IPS-15b (cell line): ENCODE data around the gene PTPRN2.

ENCODE experiments used
- H3K27me3 ChIP-seq: one replicate; pipeline ENCODE4 v1.6.1; 2013; ENCODE audit warnings: low read length; ENCODE audit not compliant: control insufficient read depth, insufficient read depth
- H3K36me3 ChIP-seq: one replicate; pipeline ENCODE4 v1.6.1; 2013; ENCODE audit warnings: low read length; ENCODE audit not compliant: control insufficient read depth, insufficient read depth
- H3K4me1 ChIP-seq: one replicate; pipeline ENCODE4 v1.6.1; 2013; ENCODE audit warnings: mild to moderate bottlenecking, low read length; ENCODE audit not compliant: control insufficient read depth, insufficient read depth
- H3K4me3 ChIP-seq: one replicate; pipeline ENCODE4 v1.5.1; 2013; ENCODE audit warnings: low read depth, low read length
- H3K9ac ChIP-seq: one replicate; pipeline ENCODE4 v1.6.1; 2013; ENCODE audit warnings: low read depth, mild to moderate bottlenecking, low read length
- H3K9me3 ChIP-seq: one replicate; pipeline ENCODE4 v1.6.1; 2013; ENCODE audit warnings: mild to moderate bottlenecking, low read length; ENCODE audit not compliant: control insufficient read depth, insufficient read depth

The PTPRN2 gene

GRCh38 chr7:157516911-157517781 is 1070.5 kb downstream of the PTPRN2 start:
- no peak overlapping the region for H3K4me3 ChIP-seq
- H3K36me3 ChIP-seq: no peaks in the 10 kb centered on the region
- H3K9ac ChIP-seq: no peak overlapping the region
- H3K27me3 ChIP-seq: no peaks in the 10 kb centered on the region
- no peaks in the 10 kb centered on the region for H3K4me1 ChIP-seq
- H3K9me3 ChIP-seq: no peaks in the 10 kb centered on the region

GRCh38 chr7:157516311-157516710 is 1071.3 kb downstream of the PTPRN2 start:
- Histone ChIP-seq H3K9me3 (no peaks in the 10 kb centered on the region), H3K4me1 (no peaks in the 10 kb centered on the region), H3K4me3 (no peak overlapping the region), H3K27me3 (no peaks in the 10 kb centered on the region), H3K9ac (no peak overlapping the region), H3K36me3 (no peaks in the 10 kb centered on the region)

GRCh38 chr7:157515342-157516041 is 1072.1 kb downstream of the PTPRN2 start:
- H3K9me3 ChIP-seq: no peaks in the 10 kb centered on the region
- H3K27me3 ChIP-seq: no peaks in the 10 kb centered on the region

GRCh38 chr7:157514746-157515145 is 1072.9 kb downstream of the PTPRN2 start:
- Histone ChIP-seq H3K4me3 (no peak overlapping the region), H3K27me3 (no peaks in the 10 kb centered on the region), H3K9ac (no peak overlapping the region), H3K9me3 (no peaks in the 10 kb centered on the region), H3K36me3 (no peaks in the 10 kb centered on the region), H3K4me1 (no peaks in the 10 kb centered on the region)

More at GRCh38 chr7:157515342-157516041, 1072.1 kb downstream of the PTPRN2 start:
- no peak overlapping the region for H3K4me3 ChIP-seq
- H3K4me1 ChIP-seq: no peaks in the 10 kb centered on the region
- no peaks in the 10 kb centered on the region for H3K36me3 ChIP-seq
- no peak overlapping the region for H3K9ac ChIP-seq

- Histone ChIP-seq H3K9me3 (no peaks in the 10 kb centered on the region), H3K27me3 (no peaks in the 10 kb centered on the region), H3K36me3 (no peaks in the 10 kb centered on the region), H3K4me1 (no peaks in the 10 kb centered on the region), H3K9ac (no peak overlapping the region), H3K4me3 (no peak overlapping the region)
These were observed 1073.3 kb downstream of the PTPRN2 start for GRCh38 chr7:157514306-157514705.

GRCh38 chr7:157513682-157514081 is 1073.9 kb downstream of the PTPRN2 start:
- H3K4me3 ChIP-seq: no peak overlapping the region
- H3K9me3 ChIP-seq: no peaks in the 10 kb centered on the region
- no peaks in the 10 kb centered on the region for H3K36me3 ChIP-seq
- H3K4me1 ChIP-seq: no peaks in the 10 kb centered on the region
- H3K27me3 ChIP-seq: peaks cover 1% of the 10 kb centered on the region
- H3K9ac ChIP-seq: no peak overlapping the region

GRCh38 chr7:157513162-157513621 is 1074.4 kb downstream of the PTPRN2 start:
- Histone ChIP-seq H3K4me1 (no peaks in the 10 kb centered on the region), H3K36me3 (no peaks in the 10 kb centered on the region), H3K4me3 (no peak overlapping the region), H3K9me3 (no peaks in the 10 kb centered on the region), H3K27me3 (peaks cover 2% of the 10 kb centered on the region), H3K9ac (no peak overlapping the region)

- H3K9ac ChIP-seq: no peak overlapping the region
- no peaks in the 10 kb centered on the region for H3K9me3 ChIP-seq
- no peaks in the 10 kb centered on the region for H3K4me1 ChIP-seq
- H3K4me3 ChIP-seq: no peak overlapping the region
- no peaks in the 10 kb centered on the region for H3K36me3 ChIP-seq
- peaks cover 2% of the 10 kb centered on the region for H3K27me3 ChIP-seq
These were observed 1078.4 kb downstream of the PTPRN2 start for GRCh38 chr7:157509226-157509625.

- no peaks in the 10 kb centered on the region for H3K36me3 ChIP-seq
- H3K9me3 ChIP-seq: no peaks in the 10 kb centered on the region
- H3K27me3 ChIP-seq: peaks cover 2% of the 10 kb centered on the region
- H3K4me3 ChIP-seq: no peak overlapping the region
- no peak overlapping the region for H3K9ac ChIP-seq
- H3K4me1 ChIP-seq: no peaks in the 10 kb centered on the region
These were observed 1079.1 kb downstream of the PTPRN2 start for GRCh38 chr7:157508477-157508881.

GRCh38 chr7:157507987-157508386 is 1079.6 kb downstream of the PTPRN2 start:
- H3K27me3 ChIP-seq: peaks cover 2% of the 10 kb centered on the region
- H3K4me3 ChIP-seq: no peak overlapping the region
- no peak overlapping the region for H3K9ac ChIP-seq
- H3K9me3 ChIP-seq: no peaks in the 10 kb centered on the region
- no peaks in the 10 kb centered on the region for H3K4me1 ChIP-seq
- no peaks in the 10 kb centered on the region for H3K36me3 ChIP-seq

- H3K4me1 ChIP-seq: no peaks in the 10 kb centered on the region
- no peaks in the 10 kb centered on the region for H3K9me3 ChIP-seq
- H3K4me3 ChIP-seq: no peak overlapping the region
- H3K36me3 ChIP-seq: no peaks in the 10 kb centered on the region
- H3K27me3 ChIP-seq: peaks cover 5% of the 10 kb centered on the region
- no peak overlapping the region for H3K9ac ChIP-seq
These were observed 1081.4 kb downstream of the PTPRN2 start for GRCh38 chr7:157506268-157506667.

- Histone ChIP-seq H3K4me3 (no peak overlapping the region), H3K9ac (no peak overlapping the region), H3K9me3 (no peaks in the 10 kb centered on the region), H3K4me1 (no peaks in the 10 kb centered on the region), H3K36me3 (no peaks in the 10 kb centered on the region), H3K27me3 (peaks cover 5% of the 10 kb centered on the region)
These were observed 1082.0 kb downstream of the PTPRN2 start for GRCh38 chr7:157505646-157506045.
